HepG2 (cell line): ENCODE data around the gene PVR. TPM values are rescaled to one million over a fixed set of nuclear protein-coding genes. Genes with fewer than 3 reads are reported as not detected.
A peak's percentile ranks its signal among the peaks of the same experiment; 100 is the strongest.

Source experiments
- ATAC-seq: fragments of 200-7000 bp; cut with Tn5 transposase; 3 replicates; pipeline ENCODE4 v1.9.1; 2020; ENCODE audit warnings: mild to moderate bottlenecking, moderate library complexity
- BruUV-seq: library from RNA; stranded (reverse); fragments of 400-500 nt; replicated peaks from 2 replicates; lab custom pipeline; 2021; lab: Mats Ljungman, UMichigan
- CTCF ChIA-PET: fragments of 300-600 bp; formaldehyde crosslinking; extraction: SDS; loops from one replicate; lab custom pipeline; 2021; ENCODE audit warnings: low total read pairs, inconsistent platforms, low intra/inter-chr PET ratio; lab: Yijun Ruan, JAX
- POLR2A ChIA-PET: fragments of 350-600 bp; sonication (Branson Sonifier 250); formaldehyde crosslinking; loops from one replicate; lab custom pipeline; 2020; ENCODE audit warnings: antibody characterized with exemption, inconsistent platforms; lab: Yijun Ruan, JAX
- DNase-seq: peaks from one replicate; pipeline ENCODE4 v3.0.0-alpha.2; 2015; ENCODE audit warnings: low spot score
- FAIRE-seq: peaks from 3 replicates; lab custom pipeline; 2011; peaks lifted over from hg19 to GRCh38; lab: Jason Lieb, UNC
- H2AFZ ChIP-seq: one replicate; pipeline ENCODE4 v1.6.1; 2011; ENCODE audit warnings: low read length, inconsistent platforms
- H3K27ac ChIP-seq: fragments of 300-600 bp; 3 replicates; pipeline ENCODE4 v1.8.0; 2011; ENCODE audit warnings: mixed run types, mild to moderate bottlenecking, mixed read lengths, low read length, inconsistent platforms; ENCODE audit not compliant: insufficient read depth; ENCODE audit errors: extremely low read length
- H3K27me3 ChIP-seq, 2 experiments: fragments of 200-600 bp in 1 of 2; 2 replicates in 1 of 2; 3 replicates in 1 of 2; pipeline versions ENCODE4 v1.6.0 to v1.8.0; 2011; ENCODE audit warnings: low read length in 2 of 2, mild to moderate bottlenecking in 2 of 2, moderate library complexity in 2 of 2, inconsistent platforms in 1 of 2; ENCODE audit not compliant: insufficient read depth in 2 of 2, control insufficient read depth in 1 of 2
- H3K36me3 ChIP-seq, 2 experiments: fragments of 200-600 bp in 1 of 2; replicated peaks in 1 of 2; 2 replicates in 1 of 2; 3 replicates in 1 of 2; pipeline versions ENCODE4 v1.5.1 to v1.8.0; 2011; ENCODE audit warnings: low read length in 2 of 2, inconsistent platforms in 1 of 2; ENCODE audit not compliant: insufficient read depth in 2 of 2, control insufficient read depth in 1 of 2
- H3K4me1 ChIP-seq: 2 replicates; pipeline ENCODE4 v1.5.1; 2012; ENCODE audit warnings: low read length, inconsistent platforms; ENCODE audit not compliant: insufficient read depth
- H3K4me2 ChIP-seq: 2 replicates; pipeline ENCODE4 v1.6.0; 2011; ENCODE audit warnings: low read depth, low read length, inconsistent platforms
- H3K4me3 ChIP-seq, 3 experiments: fragments of 200-600 bp in 1 of 3; sonication (generic), shearing (Covaris generic) in 1 of 3; replicated peaks in 1 of 3; 2 replicates each; pipeline ENCODE4 v1.5.1; 2011 to 2016; ENCODE audit warnings: low read length in 3 of 3, inconsistent platforms in 2 of 3, low read depth in 2 of 3, mild to moderate bottlenecking in 2 of 3, control low read depth in 1 of 3, mixed read lengths in 1 of 3; ENCODE audit not compliant: insufficient read depth in 1 of 3
- H3K79me2 ChIP-seq: one replicate; pipeline ENCODE4 v1.6.1; 2011; ENCODE audit warnings: low read length, inconsistent platforms; ENCODE audit not compliant: insufficient read depth
- H3K9ac ChIP-seq: 2 replicates; pipeline ENCODE4 v1.6.0; 2011; ENCODE audit warnings: mild to moderate bottlenecking, low read depth, low read length, inconsistent platforms; ENCODE audit not compliant: insufficient read depth
- H3K9me3 ChIP-seq: 2 replicates; pipeline ENCODE4 v1.5.1; 2012; ENCODE audit warnings: mild to moderate bottlenecking, low read length
- H4K20me1 ChIP-seq: 2 replicates; pipeline ENCODE4 v1.6.0; 2011; ENCODE audit warnings: inconsistent platforms, mild to moderate bottlenecking, low read length, moderate library complexity; ENCODE audit not compliant: insufficient read depth
- AGO2 ChIP-seq: fragments of 200-400 bp; formaldehyde crosslinking; optimal IDR thresholded peaks from 2 replicates; pipeline ENCODE3; 2017; ENCODE audit warnings: mild to moderate bottlenecking, low read depth, low read length, moderate library complexity
- CBX1 ChIP-seq: IDR thresholded peaks from one replicate; pipeline ENCODE4 v1.6.1; 2016; ENCODE audit warnings: antibody characterized with exemption, low read depth
- IKZF1 ChIP-seq: fragments of 450-650 bp; IDR thresholded peaks from 2 replicates; pipeline ENCODE4 v1.7.1; 2016
- IRF2 ChIP-seq: IDR thresholded peaks from 2 replicates; pipeline ENCODE4 v1.6.1; 2018; ENCODE audit warnings: missing genetic modification reagents, missing compliant biosample characterization
- MAFF ChIP-seq: IDR thresholded peaks from 2 replicates; pipeline ENCODE4 v1.6.1; 2011; ENCODE audit warnings: low read depth, low read length, improper control_type of control experiment
- POLR2AphosphoS2 ChIP-seq: IDR thresholded peaks from 2 replicates; pipeline ENCODE4 v1.6.1; 2011; ENCODE audit warnings: low read depth, low read length, improper control_type of control experiment
- RAD21 ChIP-seq: fragments of 450-650 bp; formaldehyde crosslinking; IDR thresholded peaks from 2 replicates; pipeline ENCODE4 v1.5.0; 2020; ENCODE audit warnings: mild to moderate bottlenecking
- SAP130 ChIP-seq: IDR thresholded peaks from 2 replicates; pipeline ENCODE4 v1.6.1; 2016; ENCODE audit warnings: low read depth
- SMC3 ChIP-seq: IDR thresholded peaks from 2 replicates; pipeline ENCODE4 v1.6.1; 2011; ENCODE audit warnings: low read length, improper control_type of control experiment
- ZBTB38 ChIP-seq: sonication (generic); formaldehyde crosslinking; IDR thresholded peaks from 2 replicates; pipeline ENCODE4 v1.5.1; 2020; ENCODE audit warnings: mild to moderate bottlenecking, missing genetic modification reagents
- ZNF816 ChIP-seq: sonication (generic); formaldehyde crosslinking; IDR thresholded peaks from 2 replicates; pipeline ENCODE4 v1.8.0; 2022; ENCODE audit warnings: missing genetic modification reagents, mild to moderate bottlenecking, borderline replicate concordance
- WGBS: methylation state at CpG from one replicate; pipeline ENCODE4 v1.1.6; 2017; ENCODE audit warnings: low lambda C conversion rate; 5-methylcytosine and 5-hydroxymethylcytosine counted together
- in situ Hi-C: cut with HindIII; loops from 2 replicates; pipeline ENCODE4 v1.10.0; 2017; ENCODE audit warnings: low pct_unique_long_range_greater_than_20kb; ENCODE audit not compliant: extremely low pct_ligation_motif_present
- intact Hi-C: fragments of 100-400 bp; cut with micrococcal nuclease; formaldehyde crosslinking; loops from one replicate; pipeline ENCODE4 v1.10.0; 2022; ENCODE audit not compliant: unreplicated experiment
- polyA plus RNA-seq, 8 experiments: library from polyadenylated mRNA; depleted of rRNA in 3 of 8; stranded (reverse) in 7 of 8; unstranded in 1 of 8; fragments of >200 nt; fragmentation: Illumina TruSeq in 4 of 8; extraction: Trizol in 4 of 8; gene quantifications; 2 replicates each; pipeline versions ENCODE4 v1.2.1 to v1.2.3, GENCODE V29; 2011 to 2016; ENCODE audit warnings: low read depth in 4 of 8, missing spikeins in 1 of 8, mixed read lengths in 1 of 8; ENCODE audit not compliant: insufficient read depth in 1 of 8
- total RNA-seq, 5 experiments: library from RNA; depleted of rRNA; stranded (reverse); fragments of >200 nt; fragmentation: Illumina TruSeq; extraction: Trizol; gene quantifications; 2 replicates each; pipeline ENCODE4 v1.2.3, GENCODE V29; 2016; ENCODE audit warnings: low read depth in 1 of 5
- TF ChIP-seq, protein P1 (sequence below): sonication (generic); formaldehyde crosslinking; IDR thresholded peaks from 2 replicates; pipeline ENCODE4 v1.4.0; 2020; ENCODE audit warnings: missing genetic modification reagents
- TF ChIP-seq, protein P2 (sequence below): IDR thresholded peaks from 2 replicates; pipeline ENCODE4 v1.6.1; 2016
- TF ChIP-seq, protein P3 (sequence below): sonication (generic); formaldehyde crosslinking; IDR thresholded peaks from 2 replicates; pipeline ENCODE4 v1.5.0; 2020; ENCODE audit warnings: mild to moderate bottlenecking, missing genetic modification reagents, moderate library complexity
- TF ChIP-seq, protein P4 (sequence below): IDR thresholded peaks from 2 replicates; pipeline ENCODE4 v1.6.1; 2016; ENCODE audit warnings: low read depth, borderline replicate concordance

The PVR gene
- total and polyA plus RNA-seq, 2 of the 13 experiments (the other 11 are each of a cell fraction or from before 2014, with no cell fraction given): 43.4 to 46.6 TPM

DNA sequence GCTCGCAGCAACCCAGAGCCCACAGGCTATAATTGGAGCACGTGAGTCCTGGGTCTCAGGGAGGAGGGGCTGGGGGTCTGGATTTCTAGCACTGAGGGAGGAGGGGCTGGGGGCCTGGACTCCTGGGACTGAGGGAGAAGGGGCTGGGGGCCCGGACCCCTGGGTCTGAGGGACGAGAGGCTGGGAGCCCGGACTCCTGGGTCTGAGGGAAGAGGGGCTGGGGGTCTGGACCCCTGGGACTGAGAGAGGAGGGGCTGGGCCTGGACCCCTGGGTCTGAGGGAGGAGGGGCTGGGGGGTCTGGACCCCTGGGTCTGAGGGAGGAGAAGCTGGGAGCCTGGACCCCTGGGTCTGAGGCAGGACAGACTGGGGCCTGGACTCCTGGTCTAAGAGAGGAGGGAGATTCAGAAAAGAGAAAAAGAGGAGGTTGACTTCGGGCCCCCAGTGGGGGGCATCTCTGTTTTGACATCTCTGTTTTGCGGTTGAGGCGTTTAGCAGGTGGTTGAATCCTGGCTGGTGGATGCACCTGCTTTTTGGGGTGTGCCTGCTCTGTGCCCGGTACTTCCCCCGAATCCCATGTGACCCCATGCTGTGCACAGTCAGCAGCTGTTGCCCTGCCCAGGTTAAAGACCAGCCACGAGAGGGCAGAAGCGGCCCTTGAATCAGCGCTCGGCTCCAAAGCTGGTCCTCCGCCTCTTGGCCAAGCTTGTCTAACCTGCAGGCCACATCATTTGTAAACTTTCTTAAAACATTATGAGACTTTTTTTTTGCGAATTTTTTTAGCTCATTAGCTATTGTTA, 10.5 kb downstream of the PVR start:
- intact Hi-C loops: no loop called here
- ChIA-PET POLR2A (interaction anchor here (0.6 to 3.4 kb wide), 10 partner anchors 9 to 83 kb away, joined by 3 to 22 read pairs (median 6); partner anchors contain the start of genes IGSF23 and PVR), CTCF (interaction anchor here (1.9 to 5.4 kb wide), 3 partner anchors 43 to 83 kb away, joined by 5 to 45 read pairs (median 21); no protein-coding TSS in a partner anchor)
- 80% methylated on average over 16 of the region's 16 CpGs for WGBS
- DNase-seq (peak; percentile 36), FAIRE-seq (no peak), ATAC-seq (peak; percentile 75)
- in situ Hi-C loops: no loop called here
- H3K9me3 ChIP-seq: no peaks in the 10 kb centered on the region
- no peak overlapping the region for H2AFZ ChIP-seq
- no peak overlapping the region for H3K9ac ChIP-seq
- TSS peak; percentile 27 for BruUV-seq
- H3K4me3 ChIP-seq: no peak overlapping the region
- H3K27ac ChIP-seq: no peak overlapping the region
- no peaks in the 10 kb centered on the region for H3K4me1 ChIP-seq
- no peaks in the 10 kb centered on the region for H3K27me3 ChIP-seq
- no peaks in the 10 kb centered on the region for H4K20me1 ChIP-seq
- no peak overlapping the region for H3K4me2 ChIP-seq
- H3K79me2 ChIP-seq: no peaks in the 10 kb centered on the region
- H3K36me3 ChIP-seq: peaks cover 48 to 85% of the 10 kb centered on the region in 2 experiments
- TF ChIP-seq, protein P1, sequence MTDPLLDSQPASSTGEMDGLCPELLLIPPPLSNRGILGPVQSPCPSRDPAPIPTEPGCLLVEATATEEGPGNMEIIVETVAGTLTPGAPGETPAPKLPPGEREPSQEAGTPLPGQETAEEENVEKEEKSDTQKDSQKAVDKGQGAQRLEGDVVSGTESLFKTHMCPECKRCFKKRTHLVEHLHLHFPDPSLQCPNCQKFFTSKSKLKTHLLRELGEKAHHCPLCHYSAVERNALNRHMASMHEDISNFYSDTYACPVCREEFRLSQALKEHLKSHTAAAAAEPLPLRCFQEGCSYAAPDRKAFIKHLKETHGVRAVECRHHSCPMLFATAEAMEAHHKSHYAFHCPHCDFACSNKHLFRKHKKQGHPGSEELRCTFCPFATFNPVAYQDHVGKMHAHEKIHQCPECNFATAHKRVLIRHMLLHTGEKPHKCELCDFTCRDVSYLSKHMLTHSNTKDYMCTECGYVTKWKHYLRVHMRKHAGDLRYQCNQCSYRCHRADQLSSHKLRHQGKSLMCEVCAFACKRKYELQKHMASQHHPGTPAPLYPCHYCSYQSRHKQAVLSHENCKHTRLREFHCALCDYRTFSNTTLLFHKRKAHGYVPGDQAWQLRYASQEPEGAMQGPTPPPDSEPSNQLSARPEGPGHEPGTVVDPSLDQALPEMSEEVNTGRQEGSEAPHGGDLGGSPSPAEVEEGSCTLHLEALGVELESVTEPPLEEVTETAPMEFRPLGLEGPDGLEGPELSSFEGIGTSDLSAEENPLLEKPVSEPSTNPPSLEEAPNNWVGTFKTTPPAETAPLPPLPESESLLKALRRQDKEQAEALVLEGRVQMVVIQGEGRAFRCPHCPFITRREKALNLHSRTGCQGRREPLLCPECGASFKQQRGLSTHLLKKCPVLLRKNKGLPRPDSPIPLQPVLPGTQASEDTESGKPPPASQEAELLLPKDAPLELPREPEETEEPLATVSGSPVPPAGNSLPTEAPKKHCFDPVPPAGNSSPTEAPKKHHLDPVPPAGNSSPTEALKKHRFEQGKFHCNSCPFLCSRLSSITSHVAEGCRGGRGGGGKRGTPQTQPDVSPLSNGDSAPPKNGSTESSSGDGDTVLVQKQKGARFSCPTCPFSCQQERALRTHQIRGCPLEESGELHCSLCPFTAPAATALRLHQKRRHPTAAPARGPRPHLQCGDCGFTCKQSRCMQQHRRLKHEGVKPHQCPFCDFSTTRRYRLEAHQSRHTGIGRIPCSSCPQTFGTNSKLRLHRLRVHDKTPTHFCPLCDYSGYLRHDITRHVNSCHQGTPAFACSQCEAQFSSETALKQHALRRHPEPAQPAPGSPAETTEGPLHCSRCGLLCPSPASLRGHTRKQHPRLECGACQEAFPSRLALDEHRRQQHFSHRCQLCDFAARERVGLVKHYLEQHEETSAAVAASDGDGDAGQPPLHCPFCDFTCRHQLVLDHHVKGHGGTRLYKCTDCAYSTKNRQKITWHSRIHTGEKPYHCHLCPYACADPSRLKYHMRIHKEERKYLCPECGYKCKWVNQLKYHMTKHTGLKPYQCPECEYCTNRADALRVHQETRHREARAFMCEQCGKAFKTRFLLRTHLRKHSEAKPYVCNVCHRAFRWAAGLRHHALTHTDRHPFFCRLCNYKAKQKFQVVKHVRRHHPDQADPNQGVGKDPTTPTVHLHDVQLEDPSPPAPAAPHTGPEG (CRISPR knock-in tag): no peak
- TF ChIP-seq, protein P2, sequence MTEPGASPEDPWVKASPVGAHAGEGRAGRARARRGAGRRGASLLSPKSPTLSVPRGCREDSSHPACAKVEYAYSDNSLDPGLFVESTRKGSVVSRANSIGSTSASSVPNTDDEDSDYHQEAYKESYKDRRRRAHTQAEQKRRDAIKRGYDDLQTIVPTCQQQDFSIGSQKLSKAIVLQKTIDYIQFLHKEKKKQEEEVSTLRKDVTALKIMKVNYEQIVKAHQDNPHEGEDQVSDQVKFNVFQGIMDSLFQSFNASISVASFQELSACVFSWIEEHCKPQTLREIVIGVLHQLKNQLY (CRISPR knock-in tag): no peak
- no peak for TF ChIP-seq ZNF816
- TF ChIP-seq, protein P3, sequence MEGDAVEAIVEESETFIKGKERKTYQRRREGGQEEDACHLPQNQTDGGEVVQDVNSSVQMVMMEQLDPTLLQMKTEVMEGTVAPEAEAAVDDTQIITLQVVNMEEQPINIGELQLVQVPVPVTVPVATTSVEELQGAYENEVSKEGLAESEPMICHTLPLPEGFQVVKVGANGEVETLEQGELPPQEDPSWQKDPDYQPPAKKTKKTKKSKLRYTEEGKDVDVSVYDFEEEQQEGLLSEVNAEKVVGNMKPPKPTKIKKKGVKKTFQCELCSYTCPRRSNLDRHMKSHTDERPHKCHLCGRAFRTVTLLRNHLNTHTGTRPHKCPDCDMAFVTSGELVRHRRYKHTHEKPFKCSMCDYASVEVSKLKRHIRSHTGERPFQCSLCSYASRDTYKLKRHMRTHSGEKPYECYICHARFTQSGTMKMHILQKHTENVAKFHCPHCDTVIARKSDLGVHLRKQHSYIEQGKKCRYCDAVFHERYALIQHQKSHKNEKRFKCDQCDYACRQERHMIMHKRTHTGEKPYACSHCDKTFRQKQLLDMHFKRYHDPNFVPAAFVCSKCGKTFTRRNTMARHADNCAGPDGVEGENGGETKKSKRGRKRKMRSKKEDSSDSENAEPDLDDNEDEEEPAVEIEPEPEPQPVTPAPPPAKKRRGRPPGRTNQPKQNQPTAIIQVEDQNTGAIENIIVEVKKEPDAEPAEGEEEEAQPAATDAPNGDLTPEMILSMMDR (CRISPR knock-in tag): peak; percentile 80
- TF ChIP-seq POLR2AphosphoS2: no peak
- TF ChIP-seq, protein P4, sequence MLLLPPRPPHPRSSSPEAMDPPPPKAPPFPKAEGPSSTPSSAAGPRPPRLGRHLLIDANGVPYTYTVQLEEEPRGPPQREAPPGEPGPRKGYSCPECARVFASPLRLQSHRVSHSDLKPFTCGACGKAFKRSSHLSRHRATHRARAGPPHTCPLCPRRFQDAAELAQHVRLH (CRISPR knock-in tag): no peak
- peak; percentile 50; the same call in 1 of the 2 replicates for TF ChIP-seq RAD21
- TF ChIP-seq IRF2 (CRISPR knock-in tag): no peak
- no peak for TF ChIP-seq IKZF1
- TF ChIP-seq ZBTB38 (CRISPR knock-in tag): 0 out of 2 replicates have a peak, but pooled peaks have one; percentile 43
- TF ChIP-seq SMC3: 0 out of 2 replicates have a peak, but pooled peaks have one; percentile 23
- TF ChIP-seq AGO2: peak; percentile 61
- peak; percentile 18; the same call in 1 of the 2 replicates for TF ChIP-seq SAP130 (CRISPR knock-in tag)
- no peak for TF ChIP-seq CBX1
- TF ChIP-seq MAFF: peak; percentile 68; the same call in 1 of the 2 replicates
